Peyer's patch (tissue), 4 donors: Measurements from ENCODE around the gene AFG3L2.

Experiments used
- CTCF ChIP-seq, 6 experiments: fragments of 450-650 bp in 4 of 6; fragments of 200-600 bp in 2 of 6; sonication (generic) in 1 of 6; IDR thresholded peaks; one replicate each; pipeline ENCODE4 v1.5.1; 2017 to 2019; ENCODE audit warnings: antibody characterized with exemption in 6 of 6, mild to moderate bottlenecking in 3 of 6, moderate library complexity in 1 of 6
- POLR2A ChIP-seq, 2 donors: fragments of 450-650 bp; IDR thresholded peaks; one replicate each; pipeline ENCODE4 v1.5.1; 2017; ENCODE audit warnings: antibody characterized with exemption in 2 of 2, mild to moderate bottlenecking in 2 of 2, moderate library complexity in 2 of 2

GRCh38 chr18:12314591-12315305, 62.3 kb downstream of the AFG3L2 start:
- TF ChIP-seq POLR2A (IDR thresholded peaks at IDR 0.05), result no peak
- TF ChIP-seq CTCF (IDR thresholded peaks at IDR 0.05), result no peak
